ENCODE measurements around the gene AWAT2. TPM values are rescaled to one million over a fixed set of nuclear protein-coding genes. Genes with fewer than 3 reads are reported as not detected.

Gene AWAT2
- polyA plus RNA-seq, 3 donors = not detected

DNA sequence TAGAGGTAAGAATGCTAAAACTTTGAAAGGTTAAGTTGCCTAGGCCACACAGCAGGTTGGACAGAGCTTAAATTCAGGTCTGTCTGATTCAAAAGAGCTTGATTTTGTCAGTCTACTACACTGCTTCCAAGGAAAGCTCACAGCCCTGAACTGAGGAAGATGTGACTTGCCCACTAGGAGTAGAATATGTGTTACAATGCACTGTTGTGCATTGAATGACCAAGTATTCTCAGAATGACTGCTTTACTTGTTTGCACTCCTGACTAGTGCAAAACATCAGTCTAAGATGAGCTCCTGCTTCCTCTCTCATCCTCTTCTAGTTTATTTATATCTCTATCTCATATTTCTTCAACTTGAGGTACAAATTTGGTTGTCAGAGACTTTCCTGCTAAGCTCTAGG, 56.2 kb downstream of the AWAT2 start:
- Histone ChIP-seq H3K27ac (ENCODE audit: low read depth in 1 of 2, low read length in 2 of 2) (no peak overlapping the region), H3K79me2 (ENCODE audit: insufficient read depth, low read length) (no peaks in the 10 kb centered on the region), H3K9me3 (replicated peaks in 1 of 2; ENCODE audit: control insufficient read depth in 1 of 2, insufficient read depth in 1 of 2, low read length in 2 of 2) (no peaks in the 10 kb centered on the region), H3K9ac (ENCODE audit: insufficient read depth, low read length, poor library complexity, severe bottlenecking) (no peak overlapping the region), H4K20me1 (ENCODE audit: insufficient read depth, low read length) (no peaks in the 10 kb centered on the region), H3K4me1 (ENCODE audit: control insufficient read depth in 1 of 2, insufficient read depth in 2 of 2, low read length in 2 of 2) (no peaks in the 10 kb centered on the region), H3K27me3 (ENCODE audit: control insufficient read depth in 2 of 2, insufficient read depth in 2 of 2, low read length in 2 of 2) (no peaks in the 10 kb centered on the region), H3K4me2 (replicated peaks; ENCODE audit: extremely low read depth, low read length, poor library complexity, severe bottlenecking) (no peak overlapping the region), H3K4me3 (replicated peaks in 1 of 3; ENCODE audit: low read depth in 2 of 3, low read length in 3 of 3) (no peak overlapping the region), H3K36me3 (replicated peaks in 1 of 2; ENCODE audit: control insufficient read depth in 1 of 2, insufficient read depth in 2 of 2, low read length in 2 of 2) (no peaks in the 10 kb centered on the region), H2AFZ (ENCODE audit: insufficient read depth, low read depth, low read length, poor library complexity, severe bottlenecking) (no peak overlapping the region)
- no peak for DNase-seq
- Mint-ChIP-seq H3K9me3 (peaks cover 0 to 7% (median 0%) of the 10 kb centered on the region in 7 donors), H3K4me1 (no peaks in the 10 kb centered on the region), H3K4me3 (no peak overlapping the region), H3K27ac (no peak overlapping the region), H3K36me3 (no peaks in the 10 kb centered on the region), H3K27me3 (ENCODE audit: low read depth in 3 of 3) (no peaks in the 10 kb centered on the region)
- intact Hi-C loops (cut with micrococcal nuclease) = no loop called here
- TF ChIP-seq, protein P1, sequence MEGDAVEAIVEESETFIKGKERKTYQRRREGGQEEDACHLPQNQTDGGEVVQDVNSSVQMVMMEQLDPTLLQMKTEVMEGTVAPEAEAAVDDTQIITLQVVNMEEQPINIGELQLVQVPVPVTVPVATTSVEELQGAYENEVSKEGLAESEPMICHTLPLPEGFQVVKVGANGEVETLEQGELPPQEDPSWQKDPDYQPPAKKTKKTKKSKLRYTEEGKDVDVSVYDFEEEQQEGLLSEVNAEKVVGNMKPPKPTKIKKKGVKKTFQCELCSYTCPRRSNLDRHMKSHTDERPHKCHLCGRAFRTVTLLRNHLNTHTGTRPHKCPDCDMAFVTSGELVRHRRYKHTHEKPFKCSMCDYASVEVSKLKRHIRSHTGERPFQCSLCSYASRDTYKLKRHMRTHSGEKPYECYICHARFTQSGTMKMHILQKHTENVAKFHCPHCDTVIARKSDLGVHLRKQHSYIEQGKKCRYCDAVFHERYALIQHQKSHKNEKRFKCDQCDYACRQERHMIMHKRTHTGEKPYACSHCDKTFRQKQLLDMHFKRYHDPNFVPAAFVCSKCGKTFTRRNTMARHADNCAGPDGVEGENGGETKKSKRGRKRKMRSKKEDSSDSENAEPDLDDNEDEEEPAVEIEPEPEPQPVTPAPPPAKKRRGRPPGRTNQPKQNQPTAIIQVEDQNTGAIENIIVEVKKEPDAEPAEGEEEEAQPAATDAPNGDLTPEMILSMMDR (IDR thresholded peaks at IDR 0.05) = no peak

DNA sequence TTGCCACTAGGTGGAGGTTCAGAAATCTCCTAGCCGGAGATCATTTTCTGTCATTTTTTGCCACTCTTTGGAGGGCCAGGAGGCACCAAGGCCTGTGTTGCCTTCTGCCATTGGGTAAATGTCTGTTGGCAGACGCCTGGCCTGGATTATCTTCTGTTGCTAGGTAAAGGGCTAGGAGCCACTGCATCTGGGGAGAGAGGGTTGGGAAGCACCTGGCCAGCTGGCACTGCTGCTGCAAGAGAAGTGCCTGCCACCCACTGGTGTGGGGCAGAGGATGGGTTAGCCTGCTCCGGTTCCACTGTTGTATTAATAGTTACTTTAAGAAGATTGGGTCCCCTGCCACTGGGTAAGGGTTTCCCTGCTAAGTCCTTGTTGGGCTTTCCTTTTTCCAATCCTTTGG, 58.1 kb downstream of the AWAT2 start:
- Mint-ChIP-seq H3K4me1 (no peaks in the 10 kb centered on the region), H3K27me3 (ENCODE audit: low read depth in 3 of 3) (peaks cover 0 to 2% (median 0%) of the 10 kb centered on the region in 3 donors), H3K36me3 (no peaks in the 10 kb centered on the region), H3K9me3 (peaks cover 0 to 4% (median 0%) of the 10 kb centered on the region in 7 donors), H3K4me3 (no peak overlapping the region), H3K27ac (no peak overlapping the region)
- TF ChIP-seq, protein P1 (IDR thresholded peaks at IDR 0.05) = no peak
- no peak for DNase-seq
- Histone ChIP-seq H3K36me3 (replicated peaks in 1 of 2; ENCODE audit: control insufficient read depth in 1 of 2, insufficient read depth in 2 of 2, low read length in 2 of 2) (no peaks in the 10 kb centered on the region), H3K4me2 (replicated peaks; ENCODE audit: extremely low read depth, low read length, poor library complexity, severe bottlenecking) (no peak overlapping the region), H3K27me3 (ENCODE audit: control insufficient read depth in 2 of 2, insufficient read depth in 2 of 2, low read length in 2 of 2) (no peaks in the 10 kb centered on the region), H3K79me2 (ENCODE audit: insufficient read depth, low read length) (no peaks in the 10 kb centered on the region), H3K4me3 (replicated peaks in 1 of 3; ENCODE audit: low read depth in 2 of 3, low read length in 3 of 3) (no peak overlapping the region), H3K9me3 (replicated peaks in 1 of 2; ENCODE audit: control insufficient read depth in 1 of 2, insufficient read depth in 1 of 2, low read length in 2 of 2) (no peaks in the 10 kb centered on the region), H3K4me1 (ENCODE audit: control insufficient read depth in 1 of 2, insufficient read depth in 2 of 2, low read length in 2 of 2) (no peaks in the 10 kb centered on the region), H3K27ac (ENCODE audit: low read depth in 1 of 2, low read length in 2 of 2) (no peak overlapping the region), H2AFZ (ENCODE audit: insufficient read depth, low read depth, low read length, poor library complexity, severe bottlenecking) (no peak overlapping the region), H4K20me1 (ENCODE audit: insufficient read depth, low read length) (no peaks in the 10 kb centered on the region), H3K9ac (ENCODE audit: insufficient read depth, low read length, poor library complexity, severe bottlenecking) (no peak overlapping the region)
- intact Hi-C loops (cut with micrococcal nuclease) = no loop called here
- 100% methylated on average over 1 of the region's 3 CpGs for WGBS (ENCODE audit: insufficient coverage)

Small RNA genes lying within 50 kb of the gene (small RNA-seq; reads per million reads assigned to genes)
- not detected for gene MIR676 (ENCODE audit: insufficient read length, low read depth)

Other genes starting within 250 kb of the AWAT2 start
- not detected for gene OTUD6A, start 12.5 kb upstream of the AWAT2 start, polyA plus RNA-seq
- gene IGBP1, start 83.5 kb upstream of the AWAT2 start, polyA plus RNA-seq = 10 to 100 TPM; 55.7 to 60.4 (median 56.8) TPM
- not detected for gene DGAT2L6, start 127.5 kb upstream of the AWAT2 start, polyA plus RNA-seq
- not detected for gene AWAT1, start 184.7 kb upstream of the AWAT2 start, polyA plus RNA-seq
- gene P2RY4, start 210.3 kb upstream of the AWAT2 start, polyA plus RNA-seq = under 1 TPM in 1 of 3 donors, not detected in 2; 0.36 TPM
- gene ARR3, start 218.4 kb upstream of the AWAT2 start, polyA plus RNA-seq = not detected
- gene RAB41, start 232.2 kb upstream of the AWAT2 start, polyA plus RNA-seq = not detected
- gene PDZD11, start 240.0 kb upstream of the AWAT2 start, polyA plus RNA-seq = 10 to 100 TPM; 16.9 to 18.9 (median 17.4) TPM
- under 1 TPM in 1 of 3 donors, not detected in 2; 0.03 TPM for gene KIF4A, start 240.2 kb upstream of the AWAT2 start, polyA plus RNA-seq